Measurements from ENCODE around the gene PARD3B. TPM values are rescaled to one million over a fixed set of nuclear protein-coding genes. Genes with fewer than 3 reads are reported as not detected.

The PARD3B gene
- total and polyA plus RNA-seq, 2 of the 13 experiments (the other 11 are each of a cell fraction or from before 2014, with no cell fraction given): 0.71 to 2.3 TPM

DNA sequence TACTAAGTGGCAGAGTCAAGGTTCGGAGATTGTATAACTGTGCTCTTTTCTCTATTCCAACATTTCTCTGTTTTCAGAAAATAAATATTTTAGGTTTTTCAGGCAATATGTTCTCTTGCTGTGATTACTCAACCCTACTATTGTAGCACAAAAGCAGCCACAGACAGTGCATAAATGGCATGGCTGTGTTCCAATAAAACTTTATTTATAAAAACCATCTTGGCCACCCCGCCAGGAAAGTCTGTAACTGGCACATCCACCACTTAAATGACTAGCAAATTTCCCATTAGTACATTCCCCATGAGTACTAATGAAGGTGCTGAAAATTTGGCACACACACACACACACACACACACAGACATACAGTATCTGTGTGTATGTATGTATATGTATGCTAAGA lies 30.8 kb upstream of the PARD3B start (continued):
- TF ChIP-seq, protein P1, sequence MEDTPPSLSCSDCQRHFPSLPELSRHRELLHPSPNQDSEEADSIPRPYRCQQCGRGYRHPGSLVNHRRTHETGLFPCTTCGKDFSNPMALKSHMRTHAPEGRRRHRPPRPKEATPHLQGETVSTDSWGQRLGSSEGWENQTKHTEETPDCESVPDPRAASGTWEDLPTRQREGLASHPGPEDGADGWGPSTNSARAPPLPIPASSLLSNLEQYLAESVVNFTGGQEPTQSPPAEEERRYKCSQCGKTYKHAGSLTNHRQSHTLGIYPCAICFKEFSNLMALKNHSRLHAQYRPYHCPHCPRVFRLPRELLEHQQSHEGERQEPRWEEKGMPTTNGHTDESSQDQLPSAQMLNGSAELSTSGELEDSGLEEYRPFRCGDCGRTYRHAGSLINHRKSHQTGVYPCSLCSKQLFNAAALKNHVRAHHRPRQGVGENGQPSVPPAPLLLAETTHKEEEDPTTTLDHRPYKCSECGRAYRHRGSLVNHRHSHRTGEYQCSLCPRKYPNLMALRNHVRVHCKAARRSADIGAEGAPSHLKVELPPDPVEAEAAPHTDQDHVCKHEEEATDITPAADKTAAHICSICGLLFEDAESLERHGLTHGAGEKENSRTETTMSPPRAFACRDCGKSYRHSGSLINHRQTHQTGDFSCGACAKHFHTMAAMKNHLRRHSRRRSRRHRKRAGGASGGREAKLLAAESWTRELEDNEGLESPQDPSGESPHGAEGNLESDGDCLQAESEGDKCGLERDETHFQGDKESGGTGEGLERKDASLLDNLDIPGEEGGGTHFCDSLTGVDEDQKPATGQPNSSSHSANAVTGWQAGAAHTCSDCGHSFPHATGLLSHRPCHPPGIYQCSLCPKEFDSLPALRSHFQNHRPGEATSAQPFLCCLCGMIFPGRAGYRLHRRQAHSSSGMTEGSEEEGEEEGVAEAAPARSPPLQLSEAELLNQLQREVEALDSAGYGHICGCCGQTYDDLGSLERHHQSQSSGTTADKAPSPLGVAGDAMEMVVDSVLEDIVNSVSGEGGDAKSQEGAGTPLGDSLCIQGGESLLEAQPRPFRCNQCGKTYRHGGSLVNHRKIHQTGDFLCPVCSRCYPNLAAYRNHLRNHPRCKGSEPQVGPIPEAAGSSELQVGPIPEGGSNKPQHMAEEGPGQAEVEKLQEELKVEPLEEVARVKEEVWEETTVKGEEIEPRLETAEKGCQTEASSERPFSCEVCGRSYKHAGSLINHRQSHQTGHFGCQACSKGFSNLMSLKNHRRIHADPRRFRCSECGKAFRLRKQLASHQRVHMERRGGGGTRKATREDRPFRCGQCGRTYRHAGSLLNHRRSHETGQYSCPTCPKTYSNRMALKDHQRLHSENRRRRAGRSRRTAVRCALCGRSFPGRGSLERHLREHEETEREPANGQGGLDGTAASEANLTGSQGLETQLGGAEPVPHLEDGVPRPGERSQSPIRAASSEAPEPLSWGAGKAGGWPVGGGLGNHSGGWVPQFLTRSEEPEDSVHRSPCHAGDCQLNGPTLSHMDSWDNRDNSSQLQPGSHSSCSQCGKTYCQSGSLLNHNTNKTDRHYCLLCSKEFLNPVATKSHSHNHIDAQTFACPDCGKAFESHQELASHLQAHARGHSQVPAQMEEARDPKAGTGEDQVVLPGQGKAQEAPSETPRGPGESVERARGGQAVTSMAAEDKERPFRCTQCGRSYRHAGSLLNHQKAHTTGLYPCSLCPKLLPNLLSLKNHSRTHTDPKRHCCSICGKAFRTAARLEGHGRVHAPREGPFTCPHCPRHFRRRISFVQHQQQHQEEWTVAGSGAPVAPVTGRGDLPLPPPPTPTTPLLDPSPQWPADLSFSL (CRISPR knock-in tag; IDR thresholded peaks at IDR 0.05): no peak
- no peak for TF ChIP-seq NFYC (CRISPR knock-in tag; IDR thresholded peaks at IDR 0.05)
- TF ChIP-seq, protein P2, sequence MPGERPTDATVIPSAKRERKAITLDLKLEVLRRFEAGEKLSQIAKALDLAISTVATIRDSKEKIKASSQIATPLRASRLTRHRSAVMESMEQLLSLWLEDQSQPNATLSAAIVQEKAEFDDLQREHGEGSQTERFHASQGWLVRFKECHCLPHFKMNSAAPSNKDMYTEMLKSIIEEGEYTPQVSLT (CRISPR knock-in tag; IDR thresholded peaks at IDR 0.05; ENCODE audit: borderline replicate concordance, low read depth): no peak
- no peak for TF ChIP-seq KDM5A (IDR thresholded peaks at IDR 0.05; ENCODE audit: borderline replicate concordance, low read length)
- no peak for TF ChIP-seq ZNF781 (CRISPR knock-in tag; IDR thresholded peaks at IDR 0.05; ENCODE audit: borderline replicate concordance, not compliant biosample characterization)
- no peak for TF ChIP-seq YY1 (IDR thresholded peaks at IDR 0.05; ENCODE audit: insufficient read depth, insufficient replicate concordance, low read depth, low read length)

Data from HepG2 (cell line).